Naive B cell (primary cell): Measurements from ENCODE around the gene PPRC1. TPM values are rescaled to one million over a fixed set of nuclear protein-coding genes. Genes with fewer than 3 reads are reported as not detected.

Experiments
- ATAC-seq, 2 donors: fragments of 150-1000 bp; cut with Tn5 transposase; 2 replicates each; pipeline ENCODE4 v1.10.0; 2021; ENCODE audit warnings: low read depth in 2 of 2, mild to moderate bottlenecking in 2 of 2, moderate library complexity in 2 of 2
- DNase-seq: peaks from one replicate; pipeline ENCODE4 v3.0.0; 2022
- H3K27ac Mint-ChIP-seq, 6 donors: one replicate each; pipeline ENCODE4 v1.8.0; 2020 to 2022; ENCODE audit warnings: mild to moderate bottlenecking in 6 of 6, mixed read lengths in 6 of 6, moderate library complexity in 5 of 6, inconsistent platforms in 2 of 6
- H3K27me3 Mint-ChIP-seq, 3 donors: one replicate each; pipeline ENCODE4 v1.8.0; 2021 to 2022; ENCODE audit warnings: mixed read lengths in 3 of 3, mild to moderate bottlenecking in 1 of 3
- H3K36me3 Mint-ChIP-seq, 2 donors: one replicate each; pipeline ENCODE4 v1.8.0; 2020 to 2022; ENCODE audit warnings: mixed read lengths in 2 of 2, inconsistent platforms in 1 of 2, mild to moderate bottlenecking in 1 of 2
- H3K4me1 Mint-ChIP-seq, 3 donors: one replicate each; pipeline ENCODE4 v1.8.0; 2020 to 2022; ENCODE audit warnings: mixed read lengths in 3 of 3, inconsistent platforms in 1 of 3, mild to moderate bottlenecking in 1 of 3, moderate library complexity in 1 of 3
- H3K4me3 Mint-ChIP-seq, 8 donors: one replicate each; pipeline ENCODE4 v1.8.0; 2020 to 2022; ENCODE audit warnings: mild to moderate bottlenecking in 8 of 8, mixed read lengths in 8 of 8, moderate library complexity in 8 of 8, inconsistent platforms in 2 of 8
- H3K9me3 Mint-ChIP-seq, 7 donors: one replicate each; pipeline ENCODE4 v1.8.0; 2020 to 2022; ENCODE audit warnings: mixed read lengths in 7 of 7, mild to moderate bottlenecking in 5 of 7, inconsistent platforms in 2 of 7, moderate library complexity in 1 of 7
- polyA plus RNA-seq, 6 donors: library from polyadenylated mRNA; unstranded; fragments of 300-500 nt; fragmentation: Illumina TruSeq; gene quantifications; one replicate each; pipeline ENCODE4 v1.2.3, GENCODE V29; 2021; ENCODE audit warnings: low read depth in 6 of 6

PPRC1 gene
- polyA plus RNA-seq, 6 donors from 2014 or later = 6.4 to 24.1 (median 9.7) TPM

DNA sequence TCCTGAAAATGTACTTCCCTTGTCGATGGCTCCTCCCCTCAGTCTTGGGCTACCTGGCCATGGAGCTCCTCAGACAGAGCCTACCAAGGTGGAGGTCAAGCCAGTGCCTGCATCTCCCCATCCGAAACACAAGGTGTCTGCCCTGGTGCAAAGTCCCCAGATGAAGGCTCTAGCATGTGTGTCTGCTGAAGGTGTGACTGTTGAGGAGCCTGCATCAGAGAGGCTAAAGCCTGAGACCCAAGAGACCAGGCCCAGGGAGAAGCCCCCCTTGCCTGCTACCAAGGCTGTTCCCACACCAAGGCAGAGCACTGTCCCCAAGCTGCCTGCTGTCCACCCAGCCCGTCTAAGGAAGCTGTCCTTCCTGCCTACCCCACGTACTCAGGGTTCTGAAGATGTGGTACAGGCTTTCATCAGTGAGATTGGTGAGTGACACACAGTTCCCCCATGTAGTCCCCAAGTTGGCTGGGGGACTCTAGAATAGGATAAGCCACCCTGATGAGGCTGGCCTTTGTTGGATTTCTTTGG, 8.8 kb downstream of the PPRC1 start:
- Mint-ChIP-seq H3K9me3 (no peaks in the 10 kb centered on the region), H3K36me3 (peaks cover 0 to 41% of the 10 kb centered on the region in 2 donors), H3K27ac (peak overlapping the region in 1 of 6 donors; percentile 64), H3K4me3 (no peak overlapping the region), H3K27me3 (no peaks in the 10 kb centered on the region), H3K4me1 (peaks cover 10 to 19% (median 17%) of the 10 kb centered on the region in 3 donors)
- DNase-seq (no peak), ATAC-seq (no peak)

DNA sequence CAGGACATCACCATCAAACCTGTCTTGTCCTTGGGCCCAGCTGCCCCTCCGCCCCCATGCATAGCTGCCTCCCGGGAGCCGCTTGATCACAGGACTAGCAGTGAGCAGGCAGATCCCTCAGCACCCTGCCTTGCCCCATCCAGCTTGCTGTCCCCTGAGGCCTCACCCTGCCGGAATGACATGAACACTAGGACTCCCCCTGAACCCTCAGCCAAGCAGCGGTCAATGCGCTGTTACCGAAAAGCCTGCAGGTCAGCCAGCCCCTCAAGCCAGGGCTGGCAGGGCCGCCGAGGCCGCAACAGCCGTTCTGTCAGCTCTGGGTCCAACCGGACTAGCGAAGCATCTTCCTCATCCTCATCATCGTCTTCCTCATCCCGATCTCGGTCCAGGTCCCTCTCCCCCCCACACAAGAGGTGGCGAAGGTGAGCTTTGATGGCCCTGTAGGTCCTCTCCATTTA, 14.2 kb downstream of the PPRC1 start:
- Mint-ChIP-seq H3K36me3 (peaks cover 9 to 29% of the 10 kb centered on the region in 2 donors), H3K9me3 (no peaks in the 10 kb centered on the region), H3K27ac (peak overlapping the region in 2 of 6 donors; percentile 58 to 70), H3K4me3 (no peak overlapping the region), H3K27me3 (no peaks in the 10 kb centered on the region), H3K4me1 (peaks cover 15 to 24% (median 20%) of the 10 kb centered on the region in 3 donors)
- no peak for ATAC-seq
- DNase-seq = no peak

DNA sequence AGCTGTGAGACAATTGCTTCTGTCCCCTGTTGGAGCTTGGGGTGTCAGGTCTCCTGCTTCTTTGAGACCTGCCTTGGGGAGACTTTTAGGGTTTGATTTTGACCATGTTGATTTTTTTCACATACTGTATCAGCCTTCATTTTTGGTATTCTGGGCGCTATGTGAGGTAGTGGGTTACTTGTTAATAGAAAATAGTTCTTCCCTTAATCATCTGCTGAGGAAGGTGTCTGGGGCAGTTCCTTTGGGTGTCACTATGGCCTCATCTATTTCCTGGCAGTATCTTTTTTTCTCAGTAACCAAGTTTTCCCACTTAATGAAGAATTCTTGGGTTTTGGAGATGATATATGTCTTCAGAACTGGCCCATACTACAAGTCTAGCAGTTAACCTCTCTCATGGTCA, 14.7 kb downstream of the PPRC1 start:
- no peak for DNase-seq
- peak overlapping the region in 3 of 6 donors; percentile 68 to 97 (median 70) for H3K27ac Mint-ChIP-seq
- H3K36me3 Mint-ChIP-seq = peaks cover 9 to 27% of the 10 kb centered on the region in 2 donors
- ATAC-seq = no peak
- H3K9me3 Mint-ChIP-seq = no peaks in the 10 kb centered on the region
- no peak overlapping the region for H3K4me3 Mint-ChIP-seq
- H3K27me3 Mint-ChIP-seq = no peaks in the 10 kb centered on the region
- peaks cover 21 to 26% (median 25%) of the 10 kb centered on the region in 3 donors for H3K4me1 Mint-ChIP-seq

DNA sequence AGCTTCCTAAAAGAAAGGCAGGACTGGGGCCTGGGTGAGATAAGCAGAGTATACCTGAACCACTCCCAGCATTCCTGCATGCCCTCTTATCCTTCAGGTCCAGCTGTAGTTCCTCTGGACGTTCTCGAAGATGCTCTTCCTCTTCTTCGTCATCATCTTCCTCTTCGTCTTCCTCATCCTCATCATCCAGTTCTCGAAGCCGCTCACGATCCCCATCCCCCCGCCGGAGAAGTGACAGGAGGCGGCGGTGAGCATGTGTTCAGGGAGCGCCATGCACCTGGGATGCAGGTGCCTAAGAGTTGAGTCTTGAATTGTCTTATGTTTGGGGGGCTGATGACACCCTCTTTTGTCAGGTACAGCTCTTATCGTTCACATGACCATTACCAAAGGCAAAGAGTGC, 15.4 kb downstream of the PPRC1 start:
- H3K4me3 Mint-ChIP-seq = peak overlapping the region in 1 of 8 donors; percentile 30
- no peaks in the 10 kb centered on the region for H3K9me3 Mint-ChIP-seq
- H3K27me3 Mint-ChIP-seq = no peaks in the 10 kb centered on the region
- peaks cover 9 to 20% of the 10 kb centered on the region in 2 donors for H3K36me3 Mint-ChIP-seq
- DNase-seq (no peak), ATAC-seq (no peak)
- H3K27ac Mint-ChIP-seq = peak overlapping the region in 4 of 6 donors; percentile 80 to 97 (median 93)
- peaks cover 27 to 33% (median 28%) of the 10 kb centered on the region in 3 donors for H3K4me1 Mint-ChIP-seq

DNA sequence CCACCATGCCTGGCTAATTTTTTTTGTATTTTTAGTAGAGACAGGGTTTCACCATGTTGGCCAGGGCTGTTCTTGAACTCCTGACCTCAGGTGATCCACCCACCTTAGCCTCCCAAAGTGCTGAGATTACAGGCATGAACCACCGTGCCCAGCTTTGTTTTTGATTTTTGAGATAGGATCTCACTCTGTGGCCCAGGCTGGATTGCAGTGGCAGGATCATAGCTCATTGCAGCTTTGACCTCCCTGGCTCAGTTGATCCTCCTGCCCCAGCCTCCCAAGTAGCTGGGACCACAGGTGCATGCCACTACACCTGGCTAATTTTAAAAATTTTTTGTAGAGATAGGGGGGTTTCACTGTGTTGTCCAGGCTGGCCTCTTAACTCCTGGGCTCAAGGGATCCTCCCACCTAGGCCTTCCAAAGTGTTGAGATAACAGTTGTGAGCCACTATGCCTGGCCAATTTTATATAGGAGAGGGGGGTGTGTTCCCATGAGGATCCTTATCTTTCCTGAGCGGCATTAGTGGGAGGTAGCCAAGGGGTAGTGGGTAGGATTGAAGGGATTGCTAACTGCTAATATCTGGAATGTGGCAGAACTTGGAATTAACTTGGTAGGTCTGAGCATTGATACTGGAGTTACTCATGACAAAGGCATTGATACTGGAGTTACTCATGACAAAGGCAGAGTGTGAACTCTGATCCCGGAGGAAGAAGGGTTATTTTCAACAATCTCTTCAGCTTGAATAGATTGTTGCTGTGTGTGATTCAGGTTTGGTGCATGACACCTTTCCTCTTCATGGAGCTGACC, 18.3 kb downstream of the PPRC1 start:
- Mint-ChIP-seq H3K36me3 (peaks cover 9 to 19% of the 10 kb centered on the region in 2 donors), H3K4me1 (peaks cover 28 to 43% (median 34%) of the 10 kb centered on the region in 3 donors), H3K4me3 (peak overlapping the region; percentile 92 to 99 (median 96)), H3K27ac (peak overlapping the region; percentile 97 to 99 (median 99)), H3K27me3 (no peaks in the 10 kb centered on the region), H3K9me3 (no peaks in the 10 kb centered on the region)
- no peak for DNase-seq
- no peak for ATAC-seq

DNA sequence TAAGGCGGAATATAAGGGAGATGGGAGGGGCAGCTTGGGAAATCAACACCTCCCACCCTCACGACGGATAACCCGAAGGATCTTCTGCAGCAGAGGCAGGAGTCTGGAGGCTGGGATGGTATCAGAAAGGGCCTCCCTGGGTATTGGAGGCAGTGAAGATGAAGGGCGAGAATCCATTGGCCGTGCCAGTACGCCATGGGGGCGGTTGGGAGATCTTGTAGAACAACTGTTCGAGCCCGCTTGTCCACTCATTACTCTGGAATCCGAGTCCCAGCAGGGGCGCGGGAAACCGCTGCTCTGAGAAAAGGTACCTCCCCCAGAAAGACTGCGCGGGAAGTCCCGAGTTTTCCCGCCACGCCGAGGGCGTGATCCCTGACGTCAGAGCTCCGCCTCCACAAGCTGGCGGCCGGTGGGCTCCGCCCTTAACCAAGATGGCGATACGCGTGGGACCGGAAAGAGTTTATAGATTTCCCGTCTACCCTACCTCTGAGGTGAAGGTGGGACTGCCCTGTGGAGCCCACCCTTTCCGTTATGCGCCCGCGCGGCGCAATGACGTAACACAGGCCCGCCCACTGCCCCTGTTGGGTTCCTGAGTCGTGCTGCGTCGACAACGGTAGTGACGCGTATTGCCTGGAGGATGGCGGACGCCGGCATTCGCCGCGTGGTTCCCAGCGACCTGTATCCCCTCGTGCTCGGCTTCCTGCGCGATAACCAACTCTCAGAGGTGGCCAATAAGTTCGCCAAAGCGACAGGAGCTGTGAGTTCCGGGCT, 19.1 kb downstream of the PPRC1 start, which contains the start of gene NOLC1:
NOLC1 (plus strand) TSS at position 616 of the 771 bp plus-strand sequence; CDS start at position 638, 22 bp downstream.
- Mint-ChIP-seq H3K9me3 (no peaks in the 10 kb centered on the region), H3K27ac (peak within 1 kb of the TSS; percentile 97 to 99 (median 99)), H3K4me3 (peak within 1 kb of the TSS; percentile 92 to 99 (median 96)), H3K4me1 (peaks cover 29 to 50% (median 34%) of the 10 kb centered on the region in 3 donors), H3K36me3 (peaks cover 11 to 18% of the 10 kb centered on the region in 2 donors), H3K27me3 (no peaks in the 10 kb centered on the region)
- peak; percentile 92 to 94 for ATAC-seq
- DNase-seq = peak; percentile 100

DNA sequence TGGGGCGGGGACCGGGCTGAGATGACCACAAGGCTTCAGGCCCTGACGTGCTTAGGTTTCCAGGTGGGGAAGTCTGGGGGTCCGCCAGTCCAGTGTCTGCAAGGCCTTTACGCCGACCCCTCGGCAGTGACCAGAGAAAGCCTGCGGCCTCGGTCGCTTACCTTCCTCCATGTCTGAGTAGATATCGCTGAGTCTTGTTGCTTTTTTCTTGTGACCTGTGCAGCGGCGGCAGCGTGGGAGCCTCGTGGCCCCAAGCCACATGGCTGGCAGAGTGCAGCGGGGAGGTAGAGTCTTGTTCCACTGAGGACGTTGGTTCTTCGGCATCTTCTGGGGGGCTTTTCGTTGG, 19.7 kb downstream of the PPRC1 start:
- Mint-ChIP-seq H3K27ac (peak overlapping the region; percentile 97 to 99 (median 99)), H3K9me3 (no peaks in the 10 kb centered on the region), H3K36me3 (peaks cover 15 to 18% of the 10 kb centered on the region in 2 donors), H3K4me3 (peak overlapping the region; percentile 92 to 99 (median 96)), H3K27me3 (no peaks in the 10 kb centered on the region), H3K4me1 (peaks cover 31 to 54% (median 34%) of the 10 kb centered on the region in 3 donors)
- peak; percentile 4 to 5 for ATAC-seq
- DNase-seq = no peak

DNA sequence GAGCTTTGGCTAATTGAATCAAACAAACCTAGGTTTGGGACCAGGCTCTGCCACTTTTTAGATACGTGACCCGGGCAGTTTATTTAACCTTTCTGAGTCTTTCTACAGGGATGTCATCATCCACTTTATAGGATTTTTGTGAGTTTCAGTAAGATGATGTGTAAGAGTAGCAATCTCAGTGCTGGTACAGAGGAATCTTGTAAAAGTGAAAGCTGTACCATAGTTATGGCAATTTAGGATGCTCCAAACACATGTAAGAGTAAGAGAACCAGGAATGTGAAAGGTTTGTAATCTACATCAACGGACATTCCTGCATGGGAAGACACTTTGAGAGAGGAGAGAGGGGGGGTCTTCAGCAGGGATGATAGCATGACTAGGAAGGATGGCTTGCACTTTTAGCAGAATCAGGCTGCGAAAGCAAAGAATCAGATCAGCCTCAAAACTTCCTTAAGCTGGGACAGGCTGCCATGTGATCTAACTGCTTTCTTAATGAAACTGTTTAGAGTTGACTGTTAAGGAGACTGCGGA, 20.3 kb downstream of the PPRC1 start:
- H3K27me3 Mint-ChIP-seq = no peaks in the 10 kb centered on the region
- peaks cover 14 to 18% of the 10 kb centered on the region in 2 donors for H3K36me3 Mint-ChIP-seq
- peak overlapping the region; percentile 97 to 99 (median 99) for H3K27ac Mint-ChIP-seq
- ATAC-seq = no peak
- H3K4me1 Mint-ChIP-seq = peaks cover 32 to 52% (median 34%) of the 10 kb centered on the region in 3 donors
- H3K4me3 Mint-ChIP-seq = peak overlapping the region; percentile 92 to 99 (median 96)
- DNase-seq = no peak
- no peaks in the 10 kb centered on the region for H3K9me3 Mint-ChIP-seq

DNA sequence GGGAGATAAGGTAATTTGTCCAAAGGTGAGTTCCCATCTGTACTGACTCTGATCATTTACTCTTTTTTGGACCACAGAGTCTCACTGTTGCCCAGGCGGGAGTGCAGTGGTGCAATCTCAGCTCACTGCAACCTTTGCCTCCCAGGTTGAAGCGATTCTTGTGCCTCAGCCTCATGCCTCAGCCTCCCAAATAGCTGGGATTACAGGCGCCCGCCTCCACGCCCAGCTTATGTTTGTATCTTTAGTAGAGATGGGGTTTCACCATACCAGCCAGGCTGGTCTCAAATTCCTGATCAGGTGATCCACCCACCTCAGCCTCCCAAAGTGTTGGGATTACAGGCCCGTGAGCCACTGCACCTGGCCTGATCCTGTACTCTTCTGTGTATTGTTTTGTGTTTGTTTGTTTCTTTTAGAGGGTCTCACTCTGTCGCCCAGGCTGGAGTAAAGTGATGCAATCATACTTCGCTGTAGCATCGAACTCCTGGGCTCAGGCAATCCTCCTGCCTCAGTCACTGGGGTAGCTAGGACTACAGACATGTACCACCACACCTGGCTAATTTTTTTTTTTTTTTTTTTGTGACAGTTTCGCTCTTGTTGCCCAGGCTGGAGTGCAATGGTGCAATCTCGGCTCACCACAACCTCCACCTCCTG, 21.8 kb downstream of the PPRC1 start:
- ATAC-seq = no peak
- Mint-ChIP-seq H3K36me3 (peaks cover 11 to 16% of the 10 kb centered on the region in 2 donors), H3K27me3 (no peaks in the 10 kb centered on the region), H3K4me1 (peaks cover 29 to 49% (median 34%) of the 10 kb centered on the region in 3 donors), H3K9me3 (no peaks in the 10 kb centered on the region), H3K4me3 (peak overlapping the region in 6 of 8 donors; percentile 39 to 80 (median 66)), H3K27ac (peak overlapping the region in 3 of 6 donors; percentile 22 to 86 (median 36))
- no peak for DNase-seq

DNA sequence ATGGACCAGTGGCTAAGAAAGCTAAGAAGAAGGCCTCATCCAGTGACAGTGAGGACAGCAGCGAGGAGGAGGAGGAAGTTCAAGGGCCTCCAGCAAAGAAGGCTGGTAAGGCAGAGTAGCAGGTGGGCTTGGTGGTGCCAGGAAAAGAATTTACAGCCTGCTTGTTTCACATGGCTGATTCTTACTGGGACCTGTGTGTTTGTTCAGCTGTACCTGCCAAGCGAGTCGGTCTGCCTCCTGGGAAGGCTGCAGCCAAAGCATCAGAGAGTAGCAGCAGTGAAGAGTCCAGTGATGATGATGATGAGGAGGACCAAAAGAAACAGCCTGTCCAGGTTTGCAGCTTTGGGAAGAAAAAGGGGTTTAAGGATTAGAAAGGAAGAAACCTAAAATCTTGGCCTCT, 24.4 kb downstream of the PPRC1 start:
- Mint-ChIP-seq H3K27ac (peak overlapping the region in 3 of 6 donors; percentile 9 to 85 (median 25)), H3K27me3 (no peaks in the 10 kb centered on the region), H3K36me3 (peaks cover 29 to 37% of the 10 kb centered on the region in 2 donors), H3K4me3 (peak overlapping the region in 1 of 8 donors; percentile 12), H3K4me1 (peaks cover 21 to 37% (median 21%) of the 10 kb centered on the region in 3 donors), H3K9me3 (no peaks in the 10 kb centered on the region)
- no peak for DNase-seq
- no peak for ATAC-seq

DNA sequence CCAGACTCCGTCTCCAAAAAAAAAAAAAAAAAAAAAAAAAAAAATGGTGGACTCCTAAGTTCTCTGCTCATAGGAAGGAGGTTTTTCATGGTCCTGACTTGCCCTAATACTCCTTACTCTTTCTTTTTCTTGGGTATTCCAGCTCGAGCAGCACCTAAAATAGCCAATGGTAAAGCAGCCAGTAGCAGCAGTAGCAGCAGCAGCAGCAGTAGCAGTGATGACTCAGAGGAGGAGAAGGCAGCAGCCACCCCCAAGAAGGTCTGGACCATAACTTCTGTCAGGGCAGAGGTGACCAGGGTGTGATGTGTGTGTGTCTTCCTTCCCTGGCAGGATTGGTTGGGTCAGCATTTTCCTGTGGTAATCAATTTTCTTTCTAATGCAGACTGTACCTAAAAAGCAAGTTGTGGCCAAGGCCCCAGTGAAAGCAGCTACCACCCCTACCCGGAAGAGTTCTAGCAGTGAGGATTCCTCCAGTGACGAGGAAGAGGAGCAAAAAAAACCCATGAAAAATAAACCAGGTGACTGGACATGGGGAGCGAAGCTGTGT, 26.3 kb downstream of the PPRC1 start:
- Mint-ChIP-seq H3K4me1 (peaks cover 5 to 21% (median 11%) of the 10 kb centered on the region in 3 donors), H3K27ac (peak overlapping the region in 1 of 6 donors; percentile 27), H3K4me3 (no peak overlapping the region), H3K9me3 (no peaks in the 10 kb centered on the region), H3K36me3 (peaks cover 37 to 42% of the 10 kb centered on the region in 2 donors), H3K27me3 (no peaks in the 10 kb centered on the region)
- DNase-seq (no peak), ATAC-seq (no peak)

DNA sequence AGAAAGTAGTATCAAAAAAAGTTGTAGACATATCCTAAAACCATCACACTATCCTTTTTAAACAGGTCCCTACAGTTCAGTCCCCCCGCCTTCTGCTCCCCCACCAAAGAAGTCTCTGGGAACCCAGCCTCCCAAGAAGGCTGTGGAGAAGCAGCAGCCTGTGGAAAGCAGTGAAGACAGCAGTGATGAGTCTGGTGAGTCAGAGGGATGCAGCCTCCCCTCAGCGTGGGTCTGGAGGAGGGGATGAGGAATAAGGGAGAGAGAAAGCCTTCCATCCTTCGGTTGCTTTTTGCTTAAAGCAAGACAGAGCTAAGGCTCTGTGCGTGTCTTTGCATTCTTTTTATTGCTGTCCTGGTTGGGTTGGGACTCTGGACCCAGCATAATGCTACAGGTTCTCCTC, 27.0 kb downstream of the PPRC1 start:
- ATAC-seq (no peak), DNase-seq (no peak)
- Mint-ChIP-seq H3K4me1 (peaks cover 5 to 15% (median 11%) of the 10 kb centered on the region in 3 donors), H3K36me3 (peaks cover 37 to 42% of the 10 kb centered on the region in 2 donors), H3K27ac (peak overlapping the region in 2 of 6 donors; percentile 21 to 64), H3K4me3 (no peak overlapping the region), H3K27me3 (no peaks in the 10 kb centered on the region), H3K9me3 (no peaks in the 10 kb centered on the region)
